H1 (cell line): ENCODE measurements around the gene KCTD16. TPM values are rescaled to one million over a fixed set of nuclear protein-coding genes. Genes with fewer than 3 reads are reported as not detected.

Experiments
- BACH1 ChIP-seq: IDR thresholded peaks from 2 replicates; pipeline ENCODE4 v1.6.1; 2012; ENCODE audit warnings: low read length, improper control_type of control experiment
- HDAC2 ChIP-seq, 2 experiments: fragments of 300-600 bp in 1 of 2; sonication (generic) in 1 of 2; IDR thresholded peaks; 2 replicates each; pipeline ENCODE4 v1.6.1; 2011 to 2012; ENCODE audit warnings: low read depth in 2 of 2, low read length in 2 of 2, mild to moderate bottlenecking in 2 of 2, moderate library complexity in 2 of 2, borderline replicate concordance in 1 of 2, inconsistent platforms in 1 of 2
- KDM1A ChIP-seq: fragments of 200-600, 300-600 bp; sonication (generic); IDR thresholded peaks from 2 replicates; pipeline ENCODE4 v1.7.1; 2016; ENCODE audit warnings: mild to moderate bottlenecking, low read length, borderline replicate concordance
- RBBP5 ChIP-seq: IDR thresholded peaks from 2 replicates; pipeline ENCODE4 v1.7.1; 2012; ENCODE audit warnings: low read depth, mild to moderate bottlenecking, inconsistent platforms, low read length, moderate library complexity, borderline replicate concordance
- SAP30 ChIP-seq: fragments of 300-600 bp; sonication (generic); IDR thresholded peaks from 2 replicates; pipeline ENCODE4 v1.7.1; 2012; ENCODE audit warnings: low read length, moderate library complexity, mild to moderate bottlenecking, inconsistent platforms; ENCODE audit not compliant: insufficient read depth, insufficient replicate concordance
- SP4 ChIP-seq: IDR thresholded peaks from 2 replicates; pipeline ENCODE4 v1.6.1; 2012; ENCODE audit warnings: low read length, inconsistent platforms
- SRF ChIP-seq: IDR thresholded peaks from 2 replicates; pipeline ENCODE4 v1.6.1; 2011; ENCODE audit warnings: mild to moderate bottlenecking, low read depth, low read length, moderate library complexity
- polyA plus RNA-seq, 7 experiments: library from polyadenylated mRNA; depleted of rRNA in 3 of 7; stranded (reverse) in 5 of 7; unstranded in 2 of 7; fragments of >200 nt in 5 of 7; fragments of 200-250 nt in 2 of 7; gene quantifications; 1 replicate in 5 of 7; 2 replicates in 1 of 7; 4 replicates in 1 of 7; pipeline versions ENCODE4 v1.2.1 to v1.2.3, GENCODE V29; 2011 to 2013; ENCODE audit warnings: missing spikeins in 2 of 7, mixed read lengths in 2 of 7
- total RNA-seq: library from RNA; stranded (reverse); fragmentation: NEBNext Ultra II Directional; extraction: Animal tissue kit (Norgen Biotek cat#: 25700); gene quantifications from 2 replicates; pipeline ENCODE4 v1.2.1, GENCODE V29; 2021
- TF ChIP-seq, protein P1 (sequence below): fragments of 300-600 bp; sonication (generic); IDR thresholded peaks from 2 replicates; pipeline ENCODE4 v1.7.1; 2012; ENCODE audit warnings: low read length, moderate library complexity, mild to moderate bottlenecking, inconsistent platforms; ENCODE audit not compliant: insufficient replicate concordance

The KCTD16 gene
- total and polyA plus RNA-seq, 2 of the 8 experiments (the other 6 are each of a cell fraction or from before 2014, with no cell fraction given), result 0.03 to 0.24 TPM

DNA sequence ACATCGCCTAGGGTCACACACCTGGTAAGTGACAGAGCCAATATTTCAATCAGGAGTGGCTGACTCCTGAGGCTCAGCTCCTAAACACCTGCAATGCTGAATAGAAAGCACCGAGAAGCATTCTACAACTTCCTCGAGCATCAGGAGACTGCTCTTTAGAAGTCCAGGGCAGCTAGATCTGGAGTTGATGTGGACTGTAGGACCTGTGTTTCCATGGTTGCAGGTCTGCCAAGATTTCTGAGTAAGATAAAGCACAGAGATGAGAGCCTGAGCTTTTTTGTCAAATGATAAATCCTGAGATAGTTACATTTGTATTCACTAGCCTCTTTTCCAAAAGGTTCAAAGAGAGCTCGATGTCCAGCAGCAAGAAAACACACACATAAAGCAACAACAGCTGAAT is 44.0 kb upstream of the KCTD16 start (continued):
- TF ChIP-seq KDM1A, result no peak
- TF ChIP-seq, protein P1, sequence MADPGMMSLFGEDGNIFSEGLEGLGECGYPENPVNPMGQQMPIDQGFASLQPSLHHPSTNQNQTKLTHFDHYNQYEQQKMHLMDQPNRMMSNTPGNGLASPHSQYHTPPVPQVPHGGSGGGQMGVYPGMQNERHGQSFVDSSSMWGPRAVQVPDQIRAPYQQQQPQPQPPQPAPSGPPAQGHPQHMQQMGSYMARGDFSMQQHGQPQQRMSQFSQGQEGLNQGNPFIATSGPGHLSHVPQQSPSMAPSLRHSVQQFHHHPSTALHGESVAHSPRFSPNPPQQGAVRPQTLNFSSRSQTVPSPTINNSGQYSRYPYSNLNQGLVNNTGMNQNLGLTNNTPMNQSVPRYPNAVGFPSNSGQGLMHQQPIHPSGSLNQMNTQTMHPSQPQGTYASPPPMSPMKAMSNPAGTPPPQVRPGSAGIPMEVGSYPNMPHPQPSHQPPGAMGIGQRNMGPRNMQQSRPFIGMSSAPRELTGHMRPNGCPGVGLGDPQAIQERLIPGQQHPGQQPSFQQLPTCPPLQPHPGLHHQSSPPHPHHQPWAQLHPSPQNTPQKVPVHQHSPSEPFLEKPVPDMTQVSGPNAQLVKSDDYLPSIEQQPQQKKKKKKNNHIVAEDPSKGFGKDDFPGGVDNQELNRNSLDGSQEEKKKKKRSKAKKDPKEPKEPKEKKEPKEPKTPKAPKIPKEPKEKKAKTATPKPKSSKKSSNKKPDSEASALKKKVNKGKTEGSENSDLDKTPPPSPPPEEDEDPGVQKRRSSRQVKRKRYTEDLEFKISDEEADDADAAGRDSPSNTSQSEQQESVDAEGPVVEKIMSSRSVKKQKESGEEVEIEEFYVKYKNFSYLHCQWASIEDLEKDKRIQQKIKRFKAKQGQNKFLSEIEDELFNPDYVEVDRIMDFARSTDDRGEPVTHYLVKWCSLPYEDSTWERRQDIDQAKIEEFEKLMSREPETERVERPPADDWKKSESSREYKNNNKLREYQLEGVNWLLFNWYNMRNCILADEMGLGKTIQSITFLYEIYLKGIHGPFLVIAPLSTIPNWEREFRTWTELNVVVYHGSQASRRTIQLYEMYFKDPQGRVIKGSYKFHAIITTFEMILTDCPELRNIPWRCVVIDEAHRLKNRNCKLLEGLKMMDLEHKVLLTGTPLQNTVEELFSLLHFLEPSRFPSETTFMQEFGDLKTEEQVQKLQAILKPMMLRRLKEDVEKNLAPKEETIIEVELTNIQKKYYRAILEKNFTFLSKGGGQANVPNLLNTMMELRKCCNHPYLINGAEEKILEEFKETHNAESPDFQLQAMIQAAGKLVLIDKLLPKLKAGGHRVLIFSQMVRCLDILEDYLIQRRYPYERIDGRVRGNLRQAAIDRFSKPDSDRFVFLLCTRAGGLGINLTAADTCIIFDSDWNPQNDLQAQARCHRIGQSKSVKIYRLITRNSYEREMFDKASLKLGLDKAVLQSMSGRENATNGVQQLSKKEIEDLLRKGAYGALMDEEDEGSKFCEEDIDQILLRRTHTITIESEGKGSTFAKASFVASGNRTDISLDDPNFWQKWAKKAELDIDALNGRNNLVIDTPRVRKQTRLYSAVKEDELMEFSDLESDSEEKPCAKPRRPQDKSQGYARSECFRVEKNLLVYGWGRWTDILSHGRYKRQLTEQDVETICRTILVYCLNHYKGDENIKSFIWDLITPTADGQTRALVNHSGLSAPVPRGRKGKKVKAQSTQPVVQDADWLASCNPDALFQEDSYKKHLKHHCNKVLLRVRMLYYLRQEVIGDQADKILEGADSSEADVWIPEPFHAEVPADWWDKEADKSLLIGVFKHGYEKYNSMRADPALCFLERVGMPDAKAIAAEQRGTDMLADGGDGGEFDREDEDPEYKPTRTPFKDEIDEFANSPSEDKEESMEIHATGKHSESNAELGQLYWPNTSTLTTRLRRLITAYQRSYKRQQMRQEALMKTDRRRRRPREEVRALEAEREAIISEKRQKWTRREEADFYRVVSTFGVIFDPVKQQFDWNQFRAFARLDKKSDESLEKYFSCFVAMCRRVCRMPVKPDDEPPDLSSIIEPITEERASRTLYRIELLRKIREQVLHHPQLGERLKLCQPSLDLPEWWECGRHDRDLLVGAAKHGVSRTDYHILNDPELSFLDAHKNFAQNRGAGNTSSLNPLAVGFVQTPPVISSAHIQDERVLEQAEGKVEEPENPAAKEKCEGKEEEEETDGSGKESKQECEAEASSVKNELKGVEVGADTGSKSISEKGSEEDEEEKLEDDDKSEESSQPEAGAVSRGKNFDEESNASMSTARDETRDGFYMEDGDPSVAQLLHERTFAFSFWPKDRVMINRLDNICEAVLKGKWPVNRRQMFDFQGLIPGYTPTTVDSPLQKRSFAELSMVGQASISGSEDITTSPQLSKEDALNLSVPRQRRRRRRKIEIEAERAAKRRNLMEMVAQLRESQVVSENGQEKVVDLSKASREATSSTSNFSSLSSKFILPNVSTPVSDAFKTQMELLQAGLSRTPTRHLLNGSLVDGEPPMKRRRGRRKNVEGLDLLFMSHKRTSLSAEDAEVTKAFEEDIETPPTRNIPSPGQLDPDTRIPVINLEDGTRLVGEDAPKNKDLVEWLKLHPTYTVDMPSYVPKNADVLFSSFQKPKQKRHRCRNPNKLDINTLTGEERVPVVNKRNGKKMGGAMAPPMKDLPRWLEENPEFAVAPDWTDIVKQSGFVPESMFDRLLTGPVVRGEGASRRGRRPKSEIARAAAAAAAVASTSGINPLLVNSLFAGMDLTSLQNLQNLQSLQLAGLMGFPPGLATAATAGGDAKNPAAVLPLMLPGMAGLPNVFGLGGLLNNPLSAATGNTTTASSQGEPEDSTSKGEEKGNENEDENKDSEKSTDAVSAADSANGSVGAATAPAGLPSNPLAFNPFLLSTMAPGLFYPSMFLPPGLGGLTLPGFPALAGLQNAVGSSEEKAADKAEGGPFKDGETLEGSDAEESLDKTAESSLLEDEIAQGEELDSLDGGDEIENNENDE, result no peak
- no peak for TF ChIP-seq SP4
- TF ChIP-seq SRF, result no peak
- TF ChIP-seq SAP30, result no peak
- TF ChIP-seq RBBP5, result no peak
- no peak for TF ChIP-seq BACH1
- TF ChIP-seq HDAC2 (IDR thresholded peaks at IDR 0.05; ENCODE audit: borderline replicate concordance in 1 of 2, low read depth in 2 of 2, low read length in 2 of 2), result no peak
